Psoas muscle (tissue), 8 donors: Measurements from ENCODE around the gene ZNF397. TPM values are rescaled to one million over a fixed set of nuclear protein-coding genes. Genes with fewer than 3 reads are reported as not detected.

Source experiments
- ATAC-seq, 4 donors: fragments of 200-7000 bp; cut with Tn5 transposase; one replicate each; pipeline ENCODE4 v1.9.1; 2020; ENCODE audit warnings: moderate library complexity in 3 of 4, mild to moderate bottlenecking in 2 of 4
- DNase-seq, 2 donors: peaks; one replicate each; pipeline ENCODE4 v3.0.0-alpha.2; 2020
- H3K27ac ChIP-seq: fragments of 200-600 bp; one replicate; pipeline ENCODE4 v1.8.0; 2022
- H3K27me3 ChIP-seq, 3 donors: fragments of 200-600 bp in 1 of 3; one replicate each; pipeline versions ENCODE4 v1.6.1 to v1.8.0; 2013 to 2022; ENCODE audit warnings: low read length in 2 of 3, mild to moderate bottlenecking in 2 of 3, moderate library complexity in 1 of 3; ENCODE audit not compliant: insufficient read depth in 3 of 3
- H3K36me3 ChIP-seq, 2 donors: fragments of 200-600 bp in 1 of 2; one replicate each; pipeline versions ENCODE4 v1.6.1 to v1.8.0; 2013 to 2022; ENCODE audit warnings: low read depth in 1 of 2, mild to moderate bottlenecking in 1 of 2, moderate library complexity in 1 of 2; ENCODE audit not compliant: insufficient read depth in 1 of 2
- H3K4me1 ChIP-seq: fragments of 200-600 bp; one replicate; pipeline ENCODE4 v1.8.0; 2022
- H3K4me3 ChIP-seq: fragments of 200-600 bp; one replicate; pipeline ENCODE4 v1.8.0; 2022; ENCODE audit warnings: mild to moderate bottlenecking
- H3K9me3 ChIP-seq: fragments of 200-600 bp; one replicate; pipeline ENCODE4 v1.8.0; 2022
- WGBS, 3 donors: extraction: QIAGEN DNeasy Blood & Tissue Kit; methylation state at CpG; one replicate each; pipeline versions ENCODE4 v1.1.6 to v1.1.7; 2013; 5-methylcytosine and 5-hydroxymethylcytosine counted together
- intact Hi-C, 2 donors: fragments of 100-400 bp; cut with DNase I; formaldehyde crosslinking; loops; one replicate each; pipeline versions ENCODE4 v1.11.0 to v1.14.2; 2022
- polyA plus RNA-seq, 3 donors: library from polyadenylated mRNA; stranded (reverse); fragments of 200-250 nt; gene quantifications; one replicate each; pipeline ENCODE4 v1.2.3, GENCODE V29; 2013
- total RNA-seq, 4 donors: library from RNA; stranded (reverse); fragmentation: NEBNext Ultra II Directional in 2 of 4; extraction: Animal tissue kit (Norgen Biotek cat#: 25700) in 2 of 4; gene quantifications; one replicate each; pipeline versions ENCODE4 v1.2.1 to v1.2.4, GENCODE V29; 2021 to 2023
- TF ChIP-seq, protein P1 (sequence below): fragments of 200-600 bp; IDR thresholded peaks from one replicate; pipeline ENCODE4 v1.8.0; 2022; ENCODE audit warnings: antibody characterized with exemption
- donor health status: healthy with polysubstance abuse.
- donor health status: DM: no; HTN: no; CAD: no; lungs with moderate emphysema.
- donor health status: Bipolar disorder and iron deficiency.
- donor health status: healthy.
- donor health status: DM: yes; HTN: yes; CAD: no.
- donor health status: DM: no; HTN: no; CAD: no.
- donor health status: DM: no; HTN: no; CAD: no.
- donor health status: DM: yes; HTN: yes; CAD: no.

Gene ZNF397
- total and polyA plus RNA-seq, 7 donors, result 10.5 to 34.5 (median 18.3) TPM

DNA sequence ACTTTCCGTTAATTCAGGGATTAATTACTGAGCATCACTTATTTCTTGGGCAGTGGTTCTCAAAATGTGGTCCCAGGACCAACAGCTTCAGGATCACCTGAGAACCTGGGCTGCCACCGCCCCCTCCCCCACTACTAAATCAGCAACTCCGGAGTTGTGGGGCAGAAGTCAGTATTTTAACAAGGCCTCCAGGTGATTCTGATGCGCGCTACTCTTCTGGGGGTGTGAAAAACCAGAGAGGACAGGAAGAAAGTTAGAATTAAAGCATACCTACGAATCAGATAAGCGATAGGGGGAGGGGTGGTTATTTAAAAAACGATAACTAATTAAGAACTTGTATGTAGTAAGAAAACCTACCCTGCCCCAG lies 48.9 kb downstream of the ZNF397 start:
- Histone ChIP-seq H3K4me3 (peak overlapping the region; percentile 87), H3K36me3 (peaks cover 0 to 20% of the 10 kb centered on the region in 2 donors), H3K4me1 (peaks cover 12% of the 10 kb centered on the region), H3K27ac (peak overlapping the region; percentile 80), H3K27me3 (no peaks in the 10 kb centered on the region), H3K9me3 (no peaks in the 10 kb centered on the region)
- no peak for DNase-seq
- intact Hi-C loops, result loop anchor here (1.0 to 5.0 kb wide), 4 partner anchors 22 to 53 kb away; partner anchors contain the start of genes ZNF397 (in 2 of the 2) and ZNF24 (in 1 of the 2)
- peak; percentile 26 to 58 (median 48) for ATAC-seq
- WGBS, 3 donors, result 0 to 2% (median 1%) methylated on average over 8 of the region's 8 CpGs
- TF ChIP-seq, protein P1, sequence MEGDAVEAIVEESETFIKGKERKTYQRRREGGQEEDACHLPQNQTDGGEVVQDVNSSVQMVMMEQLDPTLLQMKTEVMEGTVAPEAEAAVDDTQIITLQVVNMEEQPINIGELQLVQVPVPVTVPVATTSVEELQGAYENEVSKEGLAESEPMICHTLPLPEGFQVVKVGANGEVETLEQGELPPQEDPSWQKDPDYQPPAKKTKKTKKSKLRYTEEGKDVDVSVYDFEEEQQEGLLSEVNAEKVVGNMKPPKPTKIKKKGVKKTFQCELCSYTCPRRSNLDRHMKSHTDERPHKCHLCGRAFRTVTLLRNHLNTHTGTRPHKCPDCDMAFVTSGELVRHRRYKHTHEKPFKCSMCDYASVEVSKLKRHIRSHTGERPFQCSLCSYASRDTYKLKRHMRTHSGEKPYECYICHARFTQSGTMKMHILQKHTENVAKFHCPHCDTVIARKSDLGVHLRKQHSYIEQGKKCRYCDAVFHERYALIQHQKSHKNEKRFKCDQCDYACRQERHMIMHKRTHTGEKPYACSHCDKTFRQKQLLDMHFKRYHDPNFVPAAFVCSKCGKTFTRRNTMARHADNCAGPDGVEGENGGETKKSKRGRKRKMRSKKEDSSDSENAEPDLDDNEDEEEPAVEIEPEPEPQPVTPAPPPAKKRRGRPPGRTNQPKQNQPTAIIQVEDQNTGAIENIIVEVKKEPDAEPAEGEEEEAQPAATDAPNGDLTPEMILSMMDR, result no peak

DNA sequence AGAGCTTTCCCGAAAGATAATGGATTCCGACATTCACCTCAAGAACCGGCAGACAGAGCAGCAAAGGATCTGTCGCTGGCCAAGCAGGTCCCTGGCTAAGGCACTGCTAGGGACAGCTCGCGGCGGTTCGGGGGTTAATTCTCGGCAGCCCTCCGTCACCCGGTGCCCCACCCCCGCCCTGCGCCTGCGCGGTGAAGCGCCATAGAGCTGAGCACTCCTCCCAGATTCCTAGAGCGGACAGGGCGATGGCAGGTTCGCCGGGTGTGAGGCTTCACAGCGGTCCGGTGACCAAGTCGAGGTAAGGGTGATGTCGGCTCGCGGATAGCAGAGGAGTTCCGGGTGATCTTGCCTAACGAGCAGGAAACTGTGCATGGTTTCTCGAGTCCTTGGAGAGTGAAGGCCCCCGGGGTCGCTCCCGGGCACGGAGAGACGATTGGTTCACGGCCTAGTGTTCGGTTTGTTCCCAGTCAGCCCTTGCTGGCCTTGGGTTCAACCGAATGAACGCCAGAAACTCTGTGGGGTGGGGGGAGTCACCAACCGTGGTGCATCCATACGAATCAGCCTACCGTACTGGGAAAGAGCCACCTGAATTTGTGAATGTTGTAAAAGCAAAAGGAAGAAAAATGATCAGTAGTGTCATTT lies 49.4 kb downstream of the ZNF397 start, which contains the start of gene ZSCAN30:
ZSCAN30 (minus strand) TSS at position 136 of the 642 bp plus-strand sequence. CDS start 25,877 bp downstream, outside the sequence.
- TF ChIP-seq, protein P1, result no peak
- Histone ChIP-seq H3K27me3 (no peaks in the 10 kb centered on the region), H3K9me3 (no peaks in the 10 kb centered on the region), H3K27ac (peak within 1 kb of the TSS; percentile 80), H3K4me1 (peaks cover 12% of the 10 kb centered on the region), H3K36me3 (peaks cover under 1 to 24% of the 10 kb centered on the region in 2 donors), H3K4me3 (peak within 1 kb of the TSS; percentile 87)
- intact Hi-C loops, result loop anchor here (1.0 to 5.0 kb wide), 4 partner anchors 23 to 52 kb away; partner anchors contain the start of genes ZNF24 (in 1 of the 2) and ZNF397 (in 1 of the 2)
- ATAC-seq (peak; percentile 99 to 100 (median 100)), DNase-seq (peak; percentile 95 to 97)
- WGBS, 3 donors, result 0 to 1% (median 1%) methylated on average over 41 of the region's 41 CpGs

DNA sequence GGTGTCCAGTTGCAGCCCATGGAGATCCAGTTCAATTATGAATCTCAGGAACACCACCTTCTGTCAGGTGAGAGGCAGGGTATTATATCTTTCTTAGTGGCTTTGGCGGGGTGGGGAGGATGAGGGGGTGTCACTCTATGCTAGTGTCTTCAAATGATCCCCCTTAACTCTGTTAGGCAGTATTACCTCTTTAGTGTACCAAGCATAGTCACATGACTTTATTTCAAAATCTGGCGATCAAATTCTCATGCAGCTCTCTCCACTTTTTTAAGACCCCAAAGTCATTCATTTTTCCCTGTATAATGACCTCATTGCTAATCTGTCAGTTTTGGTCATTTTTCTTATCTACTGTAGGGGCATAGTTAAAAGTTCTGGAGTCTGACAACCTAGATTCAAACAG lies 50.3 kb downstream of the ZNF397 start:
- no peak for ATAC-seq
- WGBS, 3 donors, result 81 to 85% (median 83%) methylated on average over 2 of the region's 2 CpGs
- DNase-seq, result no peak
- Histone ChIP-seq H3K27me3 (no peaks in the 10 kb centered on the region), H3K27ac (peak overlapping the region; percentile 80), H3K4me3 (peak overlapping the region; percentile 87), H3K4me1 (peaks cover 12% of the 10 kb centered on the region), H3K9me3 (no peaks in the 10 kb centered on the region), H3K36me3 (peaks cover 8 to 31% of the 10 kb centered on the region in 2 donors)
- TF ChIP-seq, protein P1, result no peak
- intact Hi-C loops, result loop anchor here (2.0 to 5.0 kb wide), 3 partner anchors 48 to 51 kb away; partner anchors contain the start of genes ZNF24 (in 1 of the 2) and ZNF397 (in 1 of the 2)

DNA sequence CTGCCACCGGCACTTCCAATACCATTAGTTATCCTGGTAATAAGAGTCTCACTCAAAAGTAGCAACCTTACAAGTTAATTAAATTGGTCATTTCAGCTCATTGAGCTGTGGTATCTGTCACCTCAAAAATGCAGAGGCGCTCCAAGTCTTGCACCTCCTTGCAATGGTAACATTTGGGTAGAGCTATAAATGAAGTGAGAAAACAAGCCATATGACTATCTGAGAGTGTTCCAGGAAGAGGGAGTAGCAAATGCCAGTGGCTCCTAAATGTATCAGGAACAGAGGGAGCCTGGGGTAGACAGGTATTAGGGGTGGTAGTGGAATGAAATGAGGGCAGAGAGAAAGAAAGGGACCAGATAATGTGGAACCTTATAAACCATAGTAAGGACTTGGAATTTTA lies 55.2 kb downstream of the ZNF397 start:
- Histone ChIP-seq H3K36me3 (peaks cover 8 to 49% of the 10 kb centered on the region in 2 donors), H3K9me3 (peaks cover 10% of the 10 kb centered on the region), H3K4me1 (peaks cover 2% of the 10 kb centered on the region), H3K27ac (no peak overlapping the region), H3K27me3 (no peaks in the 10 kb centered on the region), H3K4me3 (no peak overlapping the region)
- TF ChIP-seq, protein P1, result no peak
- WGBS, 3 donors, result 91 to 96% (median 92%) methylated on average over 2 of the region's 2 CpGs
- ATAC-seq, result no peak
- no peak for DNase-seq
- intact Hi-C loops, result no loop called here
